K562 (cell line): ENCODE data around the gene TNPO2. TPM values are rescaled to one million over a fixed set of nuclear protein-coding genes. Genes with fewer than 3 reads are reported as not detected.

Experiments used
- ATAC-seq: fragments of 200-7000 bp; cut with Tn5 transposase; 3 replicates; pipeline ENCODE4 v1.9.1; 2020; ENCODE audit warnings: moderate library complexity
- BruUV-seq: library from RNA; stranded (reverse); fragments of 400-500 nt; replicated peaks from 2 replicates; lab custom pipeline; 2021; lab: Mats Ljungman, UMichigan
- CTCF ChIA-PET: fragments of 300-600 bp; formaldehyde crosslinking; extraction: SDS; loops from one replicate; lab custom pipeline; 2021; ENCODE audit warnings: low intra/inter-chr PET ratio; lab: Yijun Ruan, JAX
- POLR2A ChIA-PET: fragments of 300-600, 350-650 bp; sonication (Branson Sonifier 250); formaldehyde crosslinking; extraction: SDS; loops from one replicate; lab custom pipeline; 2021; ENCODE audit warnings: antibody characterized with exemption, inconsistent platforms; lab: Yijun Ruan, JAX
- DNase-seq, 4 experiments: peaks; one replicate each; pipeline versions ENCODE4 v3.0.0 to v3.0.0-alpha.2; 2011 to 2018; ENCODE audit warnings: low spot score in 3 of 4, mixed read lengths in 3 of 4; ENCODE audit errors: extremely low read depth in 1 of 4
- FAIRE-seq: peaks from 2 replicates; lab custom pipeline; 2011; peaks lifted over from hg19 to GRCh38; lab: Jason Lieb, UNC
- H2AFZ ChIP-seq: 2 replicates; pipeline ENCODE4 v1.6.0; 2011; ENCODE audit warnings: low read depth, low read length, control low read depth, inconsistent platforms
- H3K27ac ChIP-seq: fragments of 200-600 bp; 3 replicates; pipeline ENCODE4 v1.8.0; 2011; ENCODE audit warnings: low read depth, mild to moderate bottlenecking, control low read depth, inconsistent platforms, low read length, moderate library complexity, mixed read lengths; ENCODE audit errors: extremely low read depth
- H3K27me3 ChIP-seq, 2 experiments: fragments of 300-600 bp in 1 of 2; 2 replicates in 1 of 2; 3 replicates in 1 of 2; pipeline versions ENCODE4 v1.6.0 to v1.8.0; 2011; ENCODE audit warnings: inconsistent platforms in 2 of 2, low read length in 2 of 2, mild to moderate bottlenecking in 1 of 2, mixed read lengths in 1 of 2, moderate library complexity in 1 of 2; ENCODE audit not compliant: control insufficient read depth in 2 of 2, insufficient read depth in 2 of 2
- H3K36me3 ChIP-seq: fragments of 300-600 bp; 3 replicates; pipeline ENCODE4 v1.8.0; 2011; ENCODE audit warnings: mild to moderate bottlenecking, low read length, inconsistent platforms; ENCODE audit not compliant: control insufficient read depth, insufficient read depth
- H3K4me1 ChIP-seq, 2 experiments: fragments of 200-600 bp in 1 of 2; replicated peaks in 1 of 2; 2 replicates in 1 of 2; 3 replicates in 1 of 2; pipeline versions ENCODE4 v1.5.1 to v1.8.0; 2011; ENCODE audit warnings: inconsistent platforms in 2 of 2, low read length in 2 of 2, mild to moderate bottlenecking in 1 of 2, mixed read lengths in 1 of 2, moderate library complexity in 1 of 2; ENCODE audit not compliant: control insufficient read depth in 2 of 2, insufficient read depth in 2 of 2
- H3K4me2 ChIP-seq: 2 replicates; pipeline ENCODE4 v1.6.1; 2011; ENCODE audit warnings: low read length, control low read depth, inconsistent platforms, mixed read lengths; ENCODE audit not compliant: insufficient read depth
- H3K4me3 ChIP-seq: fragments of 200-600 bp; sonication (generic), shearing (Covaris generic); 2 replicates; pipeline ENCODE4 v1.5.1; 2016; ENCODE audit warnings: control low read depth, inconsistent platforms
- H3K79me2 ChIP-seq: fragments of 200-600 bp; 3 replicates; pipeline ENCODE4 v1.8.0; 2011; ENCODE audit warnings: low read length, inconsistent platforms; ENCODE audit not compliant: control insufficient read depth, insufficient read depth
- H3K9ac ChIP-seq, 2 experiments: 2 replicates each; pipeline versions ENCODE4 v1.6.0 to v1.6.1; 2011; ENCODE audit warnings: low read depth in 2 of 2, low read length in 2 of 2, control low read depth in 1 of 2, inconsistent platforms in 1 of 2, mild to moderate bottlenecking in 1 of 2, mixed read lengths in 1 of 2; ENCODE audit not compliant: insufficient read depth in 1 of 2
- H3K9me1 ChIP-seq: one replicate; pipeline ENCODE4 v1.6.0; 2011; ENCODE audit warnings: inconsistent platforms, mild to moderate bottlenecking, low read length, moderate library complexity; ENCODE audit not compliant: control insufficient read depth, insufficient read depth
- H3K9me3 ChIP-seq: replicated peaks from 2 replicates; pipeline ENCODE4 v1.5.1; 2011; ENCODE audit warnings: low read depth, low read length, inconsistent platforms; ENCODE audit not compliant: control insufficient read depth, insufficient read depth
- H4K20me1 ChIP-seq: replicated peaks from 2 replicates; pipeline ENCODE4 v1.6.1; 2011; ENCODE audit warnings: low read length, inconsistent platforms, mixed read lengths; ENCODE audit not compliant: control insufficient read depth, insufficient read depth
- BRD9 ChIP-seq: fragments of 450-650 bp; IDR thresholded peaks from 2 replicates; pipeline ENCODE4 v1.6.1; 2018; ENCODE audit warnings: low read depth; ENCODE audit not compliant: partially characterized antibody
- CEBPB ChIP-seq: fragments of 450-650 bp; IDR thresholded peaks from 2 replicates; pipeline ENCODE4 v1.6.1; 2016; ENCODE audit warnings: missing genetic modification characterization, missing compliant biosample characterization
- CHCHD3 ChIP-seq: fragments of 250-450 bp; sonication (Bioruptor Pico); IDR thresholded peaks from 2 replicates; pipeline ENCODE4 v2.1.2; 2022; ENCODE audit warnings: mild to moderate bottlenecking
- ERF ChIP-seq: fragments of 450-650 bp; formaldehyde crosslinking; IDR thresholded peaks from 2 replicates; pipeline ENCODE4 v1.4.0; 2020; ENCODE audit warnings: mild to moderate bottlenecking, mixed read lengths
- HMG20A ChIP-seq: fragments of 450-650 bp; formaldehyde crosslinking; conservative IDR thresholded peaks from 2 replicates; pipeline ENCODE4 v1.4.0; 2020; ENCODE audit warnings: mild to moderate bottlenecking, mixed read lengths
- MBD2 ChIP-seq: sonication (generic); IDR thresholded peaks from 2 replicates; pipeline ENCODE4 v1.6.1; 2016; ENCODE audit warnings: low read depth, borderline replicate concordance
- POLR2A ChIP-seq: fragments of 450-650 bp; conservative IDR thresholded peaks from 2 replicates; pipeline ENCODE4 v1.6.1; 2016
- POLR2B ChIP-seq: fragments of 450-650 bp; IDR thresholded peaks from 2 replicates; pipeline ENCODE4 v1.6.1; 2018; ENCODE audit warnings: low read depth; ENCODE audit not compliant: partially characterized antibody
- RBFOX2 ChIP-seq: fragments of 200-400 bp; formaldehyde crosslinking; IDR thresholded peaks from 2 replicates; pipeline ENCODE4 v1.6.1; 2017; ENCODE audit warnings: low read depth, mild to moderate bottlenecking, low read length, moderate library complexity
- RBM34 ChIP-seq: fragments of 200-400 bp; formaldehyde crosslinking; IDR thresholded peaks from 2 replicates; pipeline ENCODE4 v1.6.1; 2018; ENCODE audit warnings: low read length, borderline replicate concordance; ENCODE audit not compliant: insufficient read depth
- TBL1XR1 ChIP-seq, 2 experiments: IDR thresholded peaks; 2 replicates each; pipeline ENCODE4 v1.6.1; 2012; ENCODE audit warnings: improper control_type of control experiment in 2 of 2, low read length in 2 of 2, mild to moderate bottlenecking in 1 of 2
- YBX1 ChIP-seq: fragments of 450-650 bp; IDR thresholded peaks from 2 replicates; pipeline ENCODE4 v1.7.1; 2016; ENCODE audit warnings: mild to moderate bottlenecking
- ZNF699 ChIP-seq: fragments of 250-450 bp; sonication (Bioruptor Pico); IDR thresholded peaks from 2 replicates; pipeline ENCODE4 v1.8.0; 2021; ENCODE audit warnings: mild to moderate bottlenecking, moderate library complexity; ENCODE audit not compliant: insufficient replicate concordance
- WGBS: fragments of 100-300 bp; shearing (Covaris generic); methylation state at CpG from one replicate; pipeline ENCODE4 v1.1.6; 2016; ENCODE audit warnings: low coverage, mixed read lengths; ENCODE audit not compliant: insufficient coverage; ENCODE audit errors: missing lambda C conversion rate; 5-methylcytosine and 5-hydroxymethylcytosine counted together
- in situ Hi-C: fragments of 300-500 bp; cut with MboI; formaldehyde crosslinking; loops from 4 replicates; pipeline ENCODE4 v1.15.0; 2018; ENCODE audit warnings: inconsistent platforms, mixed read lengths
- intact Hi-C: fragments of 100-400 bp; cut with micrococcal nuclease; formaldehyde crosslinking; loops from 2 replicates; pipeline ENCODE4 v1.14.2; 2022
- polyA plus RNA-seq, 8 experiments: library from polyadenylated mRNA; depleted of rRNA in 4 of 8; stranded (reverse) in 5 of 8; unstranded in 3 of 8; fragments of >200 nt; fragmentation: Nextera tagmentation in 2 of 8; fragmentation: Illumina TruSeq in 1 of 8; extraction: Ambion mirVana in 2 of 8; extraction: Trizol in 1 of 8; gene quantifications; 2 replicates each; pipeline versions ENCODE4 v1.2.1 to v1.2.3, GENCODE V29; 2011 to 2014; ENCODE audit warnings: inconsistent platforms in 1 of 8, missing spikeins in 1 of 8
- total RNA-seq, 7 experiments: library from RNA; depleted of rRNA in 6 of 7; stranded (reverse); fragments of >200 nt in 6 of 7; fragmentation: Illumina TruSeq in 2 of 7; extraction: Trizol in 2 of 7; gene quantifications; 2 replicates each; pipeline versions ENCODE4 v1.2.1 to v1.2.3, GENCODE V29; 2011 to 2021; ENCODE audit warnings: low replicate concordance in 1 of 7
- TF ChIP-seq, protein P1 (sequence below): fragments of 450-650 bp; IDR thresholded peaks from 2 replicates; pipeline ENCODE4 v1.7.1; 2018; ENCODE audit warnings: mild to moderate bottlenecking, low read depth; ENCODE audit not compliant: partially characterized antibody

TNPO2 gene
- total and polyA plus RNA-seq, 9 of the 15 experiments (the other 6 are each of a cell fraction or from before 2014, with no cell fraction given) = 6.0 to 126 (median 53.8) TPM

GRCh38 chr19:12675940-12676339 lies 47.8 kb downstream of the TNPO2 start:
- ATAC-seq (no peak), DNase-seq (no peak), FAIRE-seq (no peak)
- ChIA-PET CTCF (interaction anchor here (0.7 kb wide), 1 partner anchor 171 kb away, joined by 3 read pairs; no protein-coding TSS in a partner anchor), POLR2A (interaction anchor here (1.0 to 1.6 kb wide), 2 partner anchors 10 kb away, joined by 3 to 5 read pairs; partner anchors contain the start of genes MAN2B1 and WDR83)
- Histone ChIP-seq H4K20me1 (no peaks in the 10 kb centered on the region; the same call in none of the 2 replicates), H3K27ac (no peak overlapping the region), H2AFZ (no peak overlapping the region), H3K79me2 (peaks cover 12% of the 10 kb centered on the region), H3K9me3 (no peaks in the 10 kb centered on the region), H3K9ac (0 out of 4 replicates have a peak overlapping the region, but pooled peaks of 1 of the 2 experiments have one; percentile 53), H3K4me1 (peaks cover 0 to 22% of the 10 kb centered on the region in 2 experiments; a peak in 3 of 5 replicates), H3K36me3 (peaks cover 78% of the 10 kb centered on the region), H3K27me3 (no peaks in the 10 kb centered on the region), H3K4me2 (no peak overlapping the region), H3K9me1 (no peaks in the 10 kb centered on the region), H3K4me3 (no peak overlapping the region)
- BruUV-seq = no TSS peak
- intact Hi-C loops (no loop called here), in situ Hi-C loops (loop anchor here (10.0 kb wide), 1 partner anchor 471 kb away; no protein-coding TSS in a partner anchor)
- no peak for TF ChIP-seq CHCHD3 (CRISPR knock-in tag)
- TF ChIP-seq, protein P1, sequence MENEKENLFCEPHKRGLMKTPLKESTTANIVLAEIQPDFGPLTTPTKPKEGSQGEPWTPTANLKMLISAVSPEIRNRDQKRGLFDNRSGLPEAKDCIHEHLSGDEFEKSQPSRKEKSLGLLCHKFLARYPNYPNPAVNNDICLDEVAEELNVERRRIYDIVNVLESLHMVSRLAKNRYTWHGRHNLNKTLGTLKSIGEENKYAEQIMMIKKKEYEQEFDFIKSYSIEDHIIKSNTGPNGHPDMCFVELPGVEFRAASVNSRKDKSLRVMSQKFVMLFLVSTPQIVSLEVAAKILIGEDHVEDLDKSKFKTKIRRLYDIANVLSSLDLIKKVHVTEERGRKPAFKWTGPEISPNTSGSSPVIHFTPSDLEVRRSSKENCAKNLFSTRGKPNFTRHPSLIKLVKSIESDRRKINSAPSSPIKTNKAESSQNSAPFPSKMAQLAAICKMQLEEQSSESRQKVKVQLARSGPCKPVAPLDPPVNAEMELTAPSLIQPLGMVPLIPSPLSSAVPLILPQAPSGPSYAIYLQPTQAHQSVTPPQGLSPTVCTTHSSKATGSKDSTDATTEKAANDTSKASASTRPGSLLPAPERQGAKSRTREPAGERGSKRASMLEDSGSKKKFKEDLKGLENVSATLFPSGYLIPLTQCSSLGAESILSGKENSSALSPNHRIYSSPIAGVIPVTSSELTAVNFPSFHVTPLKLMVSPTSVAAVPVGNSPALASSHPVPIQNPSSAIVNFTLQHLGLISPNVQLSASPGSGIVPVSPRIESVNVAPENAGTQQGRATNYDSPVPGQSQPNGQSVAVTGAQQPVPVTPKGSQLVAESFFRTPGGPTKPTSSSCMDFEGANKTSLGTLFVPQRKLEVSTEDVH = no peak
- peak; percentile 63 for TF ChIP-seq RBFOX2
- no peak for TF ChIP-seq YBX1
- TF ChIP-seq ZNF699 (CRISPR knock-in tag) = no peak
- TF ChIP-seq MBD2 = no peak
- TF ChIP-seq HMG20A (CRISPR knock-in tag) = no peak
- TF ChIP-seq RBM34 = no peak
- no peak for TF ChIP-seq ERF (CRISPR knock-in tag)
- no peak for TF ChIP-seq BRD9
- TF ChIP-seq TBL1XR1 (IDR thresholded peaks at IDR 0.05; ENCODE audit: low read length in 2 of 2) = no peak
- TF ChIP-seq POLR2A = 0 out of 2 replicates have a peak, but pooled peaks have one; percentile 1
- TF ChIP-seq CEBPB (tag) = no peak
- TF ChIP-seq POLR2B = no peak
- 78% methylated on average over 14 of the region's 15 CpGs for WGBS
